ENCODE measurements around the gene TPSB2.

DNA sequence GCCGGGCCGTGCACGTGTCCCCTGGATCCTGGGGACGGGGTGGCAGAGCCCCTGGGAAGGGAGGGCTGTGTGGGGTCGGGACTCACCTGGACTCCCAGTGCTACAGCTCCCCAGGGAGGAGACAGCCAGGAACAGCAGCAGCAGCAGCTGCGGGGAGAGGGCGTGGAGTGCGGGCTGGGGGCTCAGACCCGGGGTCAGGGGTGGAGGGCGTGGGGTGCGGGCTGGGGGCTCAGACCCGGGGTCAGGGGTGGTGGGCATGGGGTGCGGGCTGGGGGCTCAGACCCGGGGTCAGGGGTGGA is 46.5 kb upstream of the TPSB2 start:
- TF ChIP-seq POLR2A (IDR thresholded peaks at IDR 0.05) = no peak
- TF ChIP-seq, protein P1, sequence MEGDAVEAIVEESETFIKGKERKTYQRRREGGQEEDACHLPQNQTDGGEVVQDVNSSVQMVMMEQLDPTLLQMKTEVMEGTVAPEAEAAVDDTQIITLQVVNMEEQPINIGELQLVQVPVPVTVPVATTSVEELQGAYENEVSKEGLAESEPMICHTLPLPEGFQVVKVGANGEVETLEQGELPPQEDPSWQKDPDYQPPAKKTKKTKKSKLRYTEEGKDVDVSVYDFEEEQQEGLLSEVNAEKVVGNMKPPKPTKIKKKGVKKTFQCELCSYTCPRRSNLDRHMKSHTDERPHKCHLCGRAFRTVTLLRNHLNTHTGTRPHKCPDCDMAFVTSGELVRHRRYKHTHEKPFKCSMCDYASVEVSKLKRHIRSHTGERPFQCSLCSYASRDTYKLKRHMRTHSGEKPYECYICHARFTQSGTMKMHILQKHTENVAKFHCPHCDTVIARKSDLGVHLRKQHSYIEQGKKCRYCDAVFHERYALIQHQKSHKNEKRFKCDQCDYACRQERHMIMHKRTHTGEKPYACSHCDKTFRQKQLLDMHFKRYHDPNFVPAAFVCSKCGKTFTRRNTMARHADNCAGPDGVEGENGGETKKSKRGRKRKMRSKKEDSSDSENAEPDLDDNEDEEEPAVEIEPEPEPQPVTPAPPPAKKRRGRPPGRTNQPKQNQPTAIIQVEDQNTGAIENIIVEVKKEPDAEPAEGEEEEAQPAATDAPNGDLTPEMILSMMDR (IDR thresholded peaks at IDR 0.05) = no peak
